Measurements from ENCODE around the gene MED26.

The MED26 gene

DNA sequence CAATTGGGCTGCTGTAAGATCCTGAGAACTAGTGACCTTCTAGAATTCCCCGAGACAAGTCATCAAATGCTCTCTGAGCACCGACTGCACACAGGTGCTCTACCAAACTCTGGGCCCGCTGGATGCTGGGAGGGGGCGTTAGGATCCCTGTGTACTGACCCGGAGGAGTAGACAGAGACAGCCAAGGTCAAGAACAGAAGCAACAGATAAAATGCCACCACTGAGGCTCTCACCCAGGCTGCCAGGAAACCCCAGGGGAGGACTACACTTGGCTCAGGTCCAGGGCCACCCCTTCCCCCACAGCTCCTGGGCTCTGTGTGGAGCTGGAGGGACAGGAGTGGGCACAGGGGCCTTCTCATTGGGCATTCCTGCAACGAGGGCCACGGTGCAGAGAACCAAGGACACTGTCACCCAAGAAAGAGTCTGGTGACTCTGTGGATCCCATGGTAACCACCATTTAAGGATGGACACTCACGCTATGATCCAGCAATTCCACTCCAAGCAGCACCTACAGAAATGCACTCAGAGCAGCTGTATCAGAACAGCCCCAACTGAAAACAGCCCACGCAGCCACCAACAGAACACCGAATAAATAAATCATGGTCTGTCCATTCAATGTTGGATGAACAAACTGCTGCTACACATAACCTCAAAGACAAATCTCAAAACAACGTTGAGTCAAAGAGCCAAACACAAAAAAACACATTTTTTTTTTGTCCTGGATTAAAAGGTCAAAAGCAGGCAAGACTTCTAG, 39.0 kb downstream of the MED26 start:
- H3K27ac ChIP-seq = peak overlapping the region; percentile 27
- TF ChIP-seq, protein P1, sequence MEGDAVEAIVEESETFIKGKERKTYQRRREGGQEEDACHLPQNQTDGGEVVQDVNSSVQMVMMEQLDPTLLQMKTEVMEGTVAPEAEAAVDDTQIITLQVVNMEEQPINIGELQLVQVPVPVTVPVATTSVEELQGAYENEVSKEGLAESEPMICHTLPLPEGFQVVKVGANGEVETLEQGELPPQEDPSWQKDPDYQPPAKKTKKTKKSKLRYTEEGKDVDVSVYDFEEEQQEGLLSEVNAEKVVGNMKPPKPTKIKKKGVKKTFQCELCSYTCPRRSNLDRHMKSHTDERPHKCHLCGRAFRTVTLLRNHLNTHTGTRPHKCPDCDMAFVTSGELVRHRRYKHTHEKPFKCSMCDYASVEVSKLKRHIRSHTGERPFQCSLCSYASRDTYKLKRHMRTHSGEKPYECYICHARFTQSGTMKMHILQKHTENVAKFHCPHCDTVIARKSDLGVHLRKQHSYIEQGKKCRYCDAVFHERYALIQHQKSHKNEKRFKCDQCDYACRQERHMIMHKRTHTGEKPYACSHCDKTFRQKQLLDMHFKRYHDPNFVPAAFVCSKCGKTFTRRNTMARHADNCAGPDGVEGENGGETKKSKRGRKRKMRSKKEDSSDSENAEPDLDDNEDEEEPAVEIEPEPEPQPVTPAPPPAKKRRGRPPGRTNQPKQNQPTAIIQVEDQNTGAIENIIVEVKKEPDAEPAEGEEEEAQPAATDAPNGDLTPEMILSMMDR (conservative IDR thresholded peaks at IDR 0.05) = no peak

DNA sequence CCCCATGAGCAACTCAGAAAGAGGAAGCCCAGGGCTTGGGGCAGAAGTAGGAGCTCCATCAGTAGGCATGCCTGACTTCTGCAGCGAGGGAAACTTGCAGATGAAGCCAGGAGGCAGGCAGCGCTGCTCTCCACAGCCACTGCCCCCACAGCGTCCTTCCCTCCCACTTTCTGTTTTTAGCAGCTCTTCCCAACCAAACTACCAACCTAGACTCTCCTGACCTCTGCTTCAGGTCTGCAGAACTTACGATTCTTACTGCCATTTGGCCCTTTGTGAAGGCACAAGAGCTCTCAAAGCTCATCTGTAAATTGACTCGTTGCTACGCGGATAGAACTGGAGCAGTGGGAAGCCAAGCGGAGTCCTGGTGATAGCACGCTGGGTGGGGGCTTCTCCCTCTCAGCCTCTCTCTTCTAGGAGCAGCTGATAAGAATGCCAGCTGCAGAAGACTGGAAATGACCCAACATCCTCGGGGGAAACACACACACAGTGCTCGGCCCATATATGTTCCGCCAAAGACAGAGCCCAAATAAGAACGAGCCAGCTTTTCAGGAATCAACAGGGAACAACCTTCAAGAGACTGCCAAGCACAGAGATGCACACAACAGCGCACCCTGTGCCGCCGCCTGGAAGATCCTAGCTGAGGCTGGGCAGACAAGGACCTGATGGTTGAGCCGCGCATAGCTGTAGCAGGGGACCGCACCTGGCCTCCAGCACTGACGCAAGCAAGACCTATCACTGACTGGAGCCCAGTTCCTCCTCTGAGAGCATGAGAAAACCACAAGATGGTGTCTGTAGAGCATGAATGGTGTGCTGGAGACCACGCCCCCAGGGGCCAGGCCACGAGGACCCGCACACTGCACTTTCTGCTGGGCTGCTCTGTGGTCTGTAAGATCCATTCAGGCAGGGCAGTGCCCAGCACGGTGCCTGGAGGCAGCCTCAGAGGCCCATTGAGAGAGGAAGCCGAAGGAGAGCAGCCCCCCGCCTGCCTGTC, 39.9 kb downstream of the MED26 start:
- TF ChIP-seq, protein P1 (conservative IDR thresholded peaks at IDR 0.05) = no peak
- H3K27ac ChIP-seq = peak overlapping the region; percentile 27

DNA sequence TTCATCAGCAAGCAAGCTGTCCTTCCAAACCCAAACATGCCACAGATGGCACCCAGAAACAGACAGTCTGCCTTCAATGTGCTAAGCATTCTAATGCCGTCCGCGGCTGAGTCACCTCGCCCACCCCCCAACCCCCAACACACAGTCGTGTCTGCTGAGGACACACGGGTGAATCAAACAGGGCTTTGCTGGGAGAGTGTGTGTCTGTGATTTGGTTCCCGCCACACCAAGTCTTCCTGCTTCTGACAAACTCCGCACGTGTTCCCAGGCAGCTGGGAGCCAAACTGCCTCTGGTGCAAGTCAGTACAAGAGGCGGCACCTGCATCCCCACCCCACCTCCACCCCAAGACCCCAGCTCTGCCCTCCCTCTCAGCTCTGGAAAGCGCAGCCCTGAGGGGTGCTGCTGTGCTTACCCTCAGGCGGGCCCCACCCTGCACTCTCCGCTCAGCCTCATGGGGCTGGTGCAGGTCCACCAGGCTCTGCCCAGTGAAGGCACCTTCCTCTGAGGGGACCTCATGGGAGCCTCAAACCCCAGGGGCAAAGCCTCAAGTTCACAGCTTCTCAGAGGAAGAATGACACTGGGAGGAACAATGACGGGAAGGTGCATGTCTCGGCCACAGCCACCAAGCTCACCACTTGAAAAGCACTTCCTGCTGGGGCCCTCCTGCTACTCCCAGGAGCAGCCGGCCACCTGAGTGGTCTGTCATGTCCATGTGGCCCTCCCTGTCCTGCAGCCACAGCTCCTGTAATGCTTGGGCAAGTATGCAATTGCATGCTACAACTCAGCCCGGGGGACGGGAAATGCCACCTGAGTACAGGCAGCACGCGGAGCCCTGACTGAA, 40.8 kb downstream of the MED26 start:
- H3K27ac ChIP-seq = peak overlapping the region; percentile 27; the same call in 1 of the 2 replicates
- TF ChIP-seq, protein P1 (conservative IDR thresholded peaks at IDR 0.05) = no peak

DNA sequence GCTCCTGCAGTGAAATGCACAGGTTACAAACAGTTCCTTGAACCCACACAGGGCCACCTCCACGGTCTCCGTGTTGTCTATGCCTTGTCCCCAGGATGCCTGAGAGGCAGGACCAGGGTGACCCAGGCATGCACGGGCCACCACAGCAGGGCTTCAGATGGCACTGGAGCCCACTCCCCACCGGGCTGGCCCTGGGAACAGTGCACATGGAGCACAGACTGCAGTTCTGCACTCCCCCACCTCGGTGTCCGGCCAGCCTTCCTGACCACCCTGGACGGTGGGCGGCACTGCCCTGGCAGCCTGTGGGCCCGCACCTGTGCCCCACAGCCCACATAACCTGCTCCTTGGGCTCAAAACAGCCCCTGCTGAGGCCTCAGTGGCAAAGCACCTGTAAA, 41.5 kb downstream of the MED26 start:
- H3K27ac ChIP-seq = peak overlapping the region; percentile 86
- TF ChIP-seq, protein P1 (conservative IDR thresholded peaks at IDR 0.05) = no peak

DNA sequence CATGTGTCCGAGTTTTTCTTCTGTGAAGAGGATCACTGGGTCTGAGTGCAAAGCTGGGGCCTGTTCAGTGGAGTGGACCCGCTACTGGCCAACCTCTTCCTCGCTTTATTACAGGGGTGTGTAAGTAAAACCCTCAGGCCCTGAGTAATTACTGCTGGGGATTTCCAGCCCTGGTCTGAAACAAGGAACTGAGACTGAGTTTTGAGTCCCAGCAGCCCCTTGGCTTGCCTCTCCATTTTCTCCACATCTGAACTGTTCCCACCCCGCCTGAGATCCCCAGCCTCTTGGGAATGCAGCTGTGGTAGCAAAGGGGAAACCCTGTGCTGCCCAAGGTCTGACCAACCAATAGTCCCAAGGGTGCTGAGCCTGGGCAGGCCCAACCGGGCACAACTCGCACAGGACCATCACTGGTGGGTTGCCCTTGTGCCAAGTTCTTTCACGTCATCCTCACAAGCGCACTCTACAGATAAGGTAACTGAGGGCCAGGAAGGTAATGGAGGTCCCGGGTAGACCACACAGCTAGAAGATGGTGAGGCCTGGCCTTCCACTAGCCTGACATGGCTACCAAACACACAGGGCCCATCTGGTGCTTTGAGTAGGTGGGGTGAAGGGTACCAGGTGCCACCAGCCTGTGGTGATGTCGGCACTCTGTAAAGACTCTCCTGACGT, 42.1 kb downstream of the MED26 start:
- TF ChIP-seq, protein P1 (conservative IDR thresholded peaks at IDR 0.05) = no peak

DNA sequence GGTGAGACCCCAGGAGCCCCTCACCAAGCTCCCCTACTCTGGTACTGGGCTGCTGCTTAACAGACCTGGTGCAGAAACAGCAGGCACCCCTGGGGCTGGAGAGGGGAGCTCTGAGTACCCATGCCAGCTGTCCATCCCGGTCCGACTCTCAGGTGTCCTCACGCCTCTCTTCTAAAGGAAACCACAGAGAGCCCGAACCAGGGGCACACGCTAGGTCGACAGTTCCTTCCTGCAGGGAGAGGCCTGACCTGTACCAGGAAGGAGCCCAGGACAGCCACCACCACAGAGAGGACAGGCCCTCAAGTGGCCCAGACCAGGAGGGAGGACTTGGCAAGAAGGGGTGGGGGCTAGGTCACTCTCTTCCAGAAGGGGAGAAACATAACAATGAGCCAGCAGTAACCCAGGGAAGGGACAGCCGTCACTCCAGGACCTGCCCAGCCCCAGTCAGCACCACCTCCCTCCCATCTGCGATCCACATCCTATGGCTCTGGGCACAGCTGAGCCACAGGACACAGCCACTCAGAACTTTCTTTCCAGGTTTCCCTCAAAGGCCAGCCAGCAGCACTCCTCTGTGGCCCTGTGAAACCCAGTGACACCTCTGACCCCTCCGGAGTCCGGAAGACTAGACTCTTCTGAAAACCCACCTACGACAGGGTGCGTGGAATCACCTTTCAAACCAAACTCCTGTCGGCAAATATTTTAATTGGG, 42.8 kb downstream of the MED26 start:
- TF ChIP-seq, protein P1 (conservative IDR thresholded peaks at IDR 0.05) = no peak
- peak overlapping the region; percentile 86 for H3K27ac ChIP-seq

More for the DNA sequence above, 42.1 kb downstream of the MED26 start:
- peak overlapping the region; percentile 86 for H3K27ac ChIP-seq
